Left cardiac atrium (tissue), 4 donors: Measurements from ENCODE around the gene RNGTT. TPM values are rescaled to one million over a fixed set of nuclear protein-coding genes. Genes with fewer than 3 reads are reported as not detected.
"Not testable (repeated sequence)": the region's sequence is repeated elsewhere in the genome, so short reads cannot be mapped to it uniquely, and the experiment has no call there.

ENCODE experiments used
- ATAC-seq, 2 donors: fragments of 200-7000 bp; cut with Tn5 transposase; one replicate each; pipeline ENCODE4 v1.9.1; 2020; ENCODE audit warnings: mild to moderate bottlenecking in 2 of 2, moderate library complexity in 2 of 2
- DNase-seq: peaks from one replicate; pipeline ENCODE4 v3.0.0-alpha.2; 2020
- intact Hi-C, 2 donors: fragments of 100-400 bp; cut with DNase I; formaldehyde crosslinking; loops; one replicate each; pipeline versions ENCODE4 v1.14.1 to v1.15.1; 2022 to 2023
- total RNA-seq, 2 donors: library from RNA; stranded (reverse); fragmentation: NEBNext Ultra II Directional; extraction: Animal tissue kit (Norgen Biotek cat#: 25700); gene quantifications; one replicate each; pipeline ENCODE4 v1.2.1, GENCODE V29; 2021
- donor health status: DM: no; HTN: yes; CAD: no.
- donor health status: DM: no; HTN: yes; CAD: no; lungs with severe emphysema.
- donor health status: DM: yes; HTN: yes; CAD: no.
- donor health status: Dilated cardiomyopathy.

RNGTT gene
- total RNA-seq, 2 donors from 2014 or later: 8.6 to 10.1 TPM

DNA sequence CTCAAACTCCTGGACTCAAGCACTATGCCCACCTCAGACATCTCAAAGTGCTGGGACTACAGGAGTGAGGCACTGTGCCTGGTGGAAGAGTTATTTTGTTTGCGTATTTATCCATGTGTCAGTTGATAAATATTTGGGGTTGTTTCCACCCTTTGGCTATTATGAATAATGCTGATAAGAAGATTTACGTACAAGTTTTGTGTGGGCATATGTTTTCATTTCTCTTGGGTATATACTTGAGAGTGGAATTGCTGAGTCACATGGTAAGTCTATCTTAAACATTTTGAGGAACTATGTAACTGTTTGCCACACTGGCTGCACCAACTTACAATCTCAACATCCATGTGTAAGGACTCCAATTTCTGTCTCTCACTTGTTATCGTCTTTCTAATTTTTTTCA lies 200.3 kb downstream of the RNGTT start:
- intact Hi-C loops: no loop called here

DNA sequence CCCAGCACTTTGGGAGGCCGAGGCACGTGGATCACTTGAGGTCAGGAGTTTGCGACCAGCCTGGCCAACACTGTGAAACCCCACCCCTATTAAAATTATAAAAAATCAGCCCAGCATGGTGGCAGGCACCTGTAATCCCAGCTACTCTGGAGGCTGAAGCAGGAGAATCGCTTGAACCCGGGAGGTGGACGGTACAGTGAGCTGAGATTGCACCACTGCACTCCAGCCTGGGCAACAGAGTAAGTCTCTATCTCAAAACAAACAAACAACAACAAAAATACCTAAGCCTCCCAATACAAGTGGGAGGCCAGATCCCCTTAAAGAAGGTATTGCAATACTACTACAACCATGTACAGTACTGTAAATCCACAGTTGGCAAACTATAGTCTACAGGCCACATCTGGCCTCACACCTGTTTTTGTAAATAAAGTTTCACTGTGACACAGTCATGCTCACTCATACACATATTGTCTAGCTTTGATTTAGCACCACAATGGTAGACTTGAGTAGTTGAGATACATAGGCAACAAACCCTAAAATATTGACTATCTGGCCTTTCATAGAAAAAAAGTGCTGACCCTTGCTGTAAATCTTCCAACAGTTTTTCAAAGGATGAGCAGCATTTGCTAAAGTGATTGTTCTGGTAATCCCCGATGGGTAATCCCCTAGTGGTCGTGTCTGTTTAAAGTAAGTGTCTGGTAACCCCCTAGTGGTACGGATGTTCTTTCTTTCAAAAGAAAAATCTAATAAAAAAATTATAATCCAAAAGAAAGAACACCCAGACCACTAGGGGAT lies 202.0 kb downstream of the RNGTT start:
- no peak for DNase-seq
- intact Hi-C loops: no loop called here
- ATAC-seq: no peak

More for the DNA sequence above, 200.3 kb downstream of the RNGTT start:
- DNase-seq (no peak), ATAC-seq (no peak)

DNA sequence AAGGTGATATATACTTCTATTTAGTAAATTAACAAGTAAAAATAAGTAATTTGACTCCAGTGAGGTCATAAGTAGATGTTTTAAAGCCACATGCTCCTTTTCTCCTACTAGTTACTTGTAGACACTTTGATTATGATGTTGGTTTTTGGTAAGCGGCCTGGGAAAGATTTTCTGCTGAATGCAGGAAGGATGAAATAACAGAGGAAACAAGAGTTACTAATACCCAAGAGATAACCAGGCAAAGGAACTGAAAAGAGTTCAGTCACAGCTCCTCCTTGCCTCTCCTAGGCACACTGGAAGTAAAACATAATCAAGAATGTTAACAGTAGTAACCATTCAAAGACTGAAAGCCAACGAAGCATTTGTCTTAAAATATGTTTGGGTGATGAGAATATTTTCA lies 203.3 kb downstream of the RNGTT start:
- intact Hi-C loops: no loop called here
- no peak for DNase-seq
- ATAC-seq: no peak

DNA sequence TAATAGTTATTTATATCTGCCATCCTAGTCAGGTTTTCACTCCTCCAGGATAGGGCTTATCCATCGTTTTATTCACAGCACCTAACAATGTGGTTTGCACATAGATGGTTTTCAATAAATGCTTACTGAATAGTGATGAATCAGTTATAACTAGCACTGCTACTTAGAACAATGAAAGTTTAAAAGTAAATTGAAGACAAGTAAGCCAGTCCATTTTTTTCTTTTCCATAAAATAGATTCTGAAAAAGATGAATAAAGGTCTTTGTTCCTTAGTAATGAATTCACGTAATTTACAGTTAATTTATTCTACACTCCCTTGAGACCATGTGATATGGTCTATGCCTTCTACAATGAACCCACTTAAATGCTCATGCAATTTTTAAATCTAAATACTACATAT lies 212.5 kb downstream of the RNGTT start:
- ATAC-seq: no peak
- intact Hi-C loops: no loop called here
- no peak for DNase-seq

DNA sequence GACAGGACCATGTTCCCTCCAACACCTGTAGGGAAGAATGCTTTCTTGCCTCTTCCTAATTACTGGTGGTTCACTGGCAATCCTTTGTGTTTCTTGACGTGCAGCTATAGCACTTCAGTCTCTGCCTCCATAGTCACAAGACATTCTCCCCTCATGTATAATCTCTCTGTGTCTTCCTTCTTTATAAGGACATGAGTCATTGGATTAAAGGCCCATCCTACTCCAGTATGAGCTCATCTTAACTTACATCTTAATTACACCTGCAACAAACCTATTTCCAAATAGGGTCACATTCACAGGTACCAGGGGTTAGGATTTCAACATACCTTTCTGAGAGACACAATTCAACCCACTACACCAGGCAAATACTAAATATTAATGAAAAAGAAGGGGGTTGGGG lies 213.6 kb downstream of the RNGTT start:
- DNase-seq (no peak), ATAC-seq (no peak)
- intact Hi-C loops: no loop called here

DNA sequence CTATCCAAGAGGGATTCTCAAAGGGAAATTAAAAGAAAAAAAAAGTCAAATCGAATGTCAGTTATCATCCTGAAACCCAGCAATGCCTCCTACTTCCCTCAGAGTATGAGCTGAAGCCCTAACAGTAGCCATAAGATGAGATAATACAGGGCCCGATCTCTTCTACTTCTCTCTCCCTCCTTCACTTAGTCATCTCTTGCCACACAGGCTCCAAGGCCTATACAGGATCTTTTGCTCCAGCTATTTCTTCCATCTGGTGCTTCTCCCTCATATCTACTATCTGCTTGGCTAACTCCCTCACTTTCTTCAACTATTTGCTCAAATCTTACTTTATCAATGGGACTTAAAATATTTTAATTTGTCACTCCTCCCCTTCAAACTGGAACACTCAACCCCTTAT lies 215.3 kb downstream of the RNGTT start:
- DNase-seq (no peak), ATAC-seq (no peak)
- intact Hi-C loops: no loop called here

DNA sequence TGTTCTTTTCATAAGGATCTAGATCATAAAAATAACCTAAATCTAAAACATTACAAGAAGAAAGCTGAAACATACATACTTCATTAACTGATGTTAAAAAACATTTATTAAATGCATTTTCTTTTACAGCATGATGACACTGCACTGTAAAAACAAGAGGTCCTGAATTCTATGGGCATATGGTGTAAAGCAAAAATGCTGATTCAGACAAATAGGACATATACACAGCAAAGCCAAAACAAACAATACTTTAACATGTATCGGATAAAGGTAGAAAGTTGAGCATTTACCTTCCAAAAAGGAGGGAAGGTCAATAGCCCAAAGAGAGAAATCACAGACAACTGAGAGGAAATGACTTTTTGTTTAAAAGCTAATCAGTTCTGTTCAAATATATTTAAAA lies 221.5 kb downstream of the RNGTT start:
- intact Hi-C loops: no loop called here
- ATAC-seq: no peak
- no peak for DNase-seq

DNA sequence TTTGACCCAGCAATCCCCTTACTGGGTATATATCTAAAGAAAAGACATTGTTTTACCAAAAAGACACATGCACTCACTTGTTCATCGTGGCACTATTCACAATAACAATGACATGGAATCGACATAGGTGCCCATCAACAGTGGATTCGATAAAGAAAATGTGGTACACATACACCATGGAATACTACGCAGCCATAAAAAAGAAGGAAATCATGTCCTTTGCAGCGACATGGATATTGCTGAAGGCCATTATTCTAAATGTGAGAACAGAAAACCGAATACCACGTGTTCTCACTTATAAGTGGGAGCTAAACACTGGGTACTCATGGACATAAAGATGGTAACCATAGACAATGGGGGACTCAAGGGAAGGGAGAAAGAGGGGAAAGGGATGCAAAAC lies 222.3 kb downstream of the RNGTT start:
- DNase-seq (no peak), ATAC-seq (no peak)
- intact Hi-C loops: no loop called here

DNA sequence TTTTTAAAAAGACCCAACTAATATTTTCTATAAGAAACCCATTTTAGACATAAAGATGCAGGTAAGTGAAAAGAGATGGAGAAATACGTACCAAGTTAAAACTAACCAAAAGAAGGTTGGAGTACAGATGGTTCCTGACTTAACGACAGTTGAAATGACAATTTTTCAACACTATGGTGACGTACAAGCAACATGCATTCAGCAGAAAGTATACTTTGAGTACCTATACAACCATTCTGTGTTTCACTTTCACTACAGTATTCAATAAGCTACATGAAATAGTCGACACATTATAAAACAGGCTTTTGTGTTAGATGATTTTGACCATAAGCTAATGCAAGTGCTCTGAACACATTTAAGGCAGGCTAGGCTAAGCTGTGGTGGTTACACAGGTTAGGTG lies 228.9 kb downstream of the RNGTT start:
- ATAC-seq (no peak), DNase-seq (no peak)
- intact Hi-C loops: no loop called here

DNA sequence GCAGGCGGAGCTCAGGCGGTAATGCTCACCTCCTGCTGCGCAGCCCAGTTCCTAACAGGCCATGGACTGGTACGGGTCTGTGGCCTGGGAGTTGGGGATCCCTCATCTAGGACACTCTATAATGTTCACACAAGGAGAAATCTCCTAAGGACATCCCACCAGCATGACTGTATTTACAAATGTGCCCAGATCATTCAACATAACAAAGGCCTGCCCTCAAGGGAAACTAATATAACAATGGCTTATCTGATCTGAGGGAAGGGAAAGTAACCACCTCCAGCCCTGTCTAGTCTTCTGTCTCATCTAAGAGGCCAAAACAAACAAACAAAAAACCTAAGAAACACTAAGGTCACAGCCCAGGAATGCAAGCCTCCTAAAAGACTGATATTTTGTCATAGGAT lies 232.8 kb downstream of the RNGTT start:
- no peak for DNase-seq
- intact Hi-C loops: no loop called here
- ATAC-seq: no peak

DNA sequence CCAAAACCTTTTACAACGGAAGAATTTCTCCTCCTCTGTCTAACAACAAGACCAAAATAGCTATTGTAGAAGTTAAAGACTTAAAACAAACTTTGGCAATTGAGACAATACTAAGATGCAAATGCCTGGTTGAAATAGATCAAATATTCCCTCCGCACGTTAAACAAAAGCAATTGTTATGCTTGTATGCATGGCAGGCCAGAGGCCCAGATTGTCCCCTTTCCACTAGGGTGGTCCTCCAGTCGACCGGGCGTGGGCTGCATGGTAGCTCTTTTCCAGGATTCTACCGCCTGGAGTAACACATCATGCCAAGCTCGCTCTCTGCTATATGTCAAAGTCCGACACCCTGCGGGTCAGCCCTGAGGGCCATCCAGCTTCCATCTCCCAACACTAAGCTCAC lies 234.7 kb downstream of the RNGTT start:
- ATAC-seq (no peak), DNase-seq (no peak)
- intact Hi-C loops: no loop called here

DNA sequence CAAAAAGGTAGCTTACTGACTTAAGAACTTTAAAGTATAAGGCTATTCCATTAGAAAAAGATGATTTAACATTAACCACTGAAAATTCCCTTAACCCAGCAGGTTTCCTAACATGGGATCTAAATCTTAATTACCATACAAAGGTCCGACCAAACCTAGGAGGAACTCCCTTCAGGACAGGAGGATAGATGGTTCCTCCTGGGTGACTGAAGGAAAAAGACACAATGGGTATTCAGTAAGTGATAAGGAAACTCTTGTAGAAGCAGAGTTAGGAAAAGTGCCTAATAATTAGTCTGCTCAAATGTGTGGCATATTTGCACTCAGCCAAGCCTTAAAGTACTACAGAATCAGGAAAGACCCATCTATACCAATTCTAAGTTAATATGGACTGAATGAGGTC lies 237.0 kb downstream of the RNGTT start:
- DNase-seq, ATAC-seq, intact Hi-C loops: not testable (repeated sequence)

DNA sequence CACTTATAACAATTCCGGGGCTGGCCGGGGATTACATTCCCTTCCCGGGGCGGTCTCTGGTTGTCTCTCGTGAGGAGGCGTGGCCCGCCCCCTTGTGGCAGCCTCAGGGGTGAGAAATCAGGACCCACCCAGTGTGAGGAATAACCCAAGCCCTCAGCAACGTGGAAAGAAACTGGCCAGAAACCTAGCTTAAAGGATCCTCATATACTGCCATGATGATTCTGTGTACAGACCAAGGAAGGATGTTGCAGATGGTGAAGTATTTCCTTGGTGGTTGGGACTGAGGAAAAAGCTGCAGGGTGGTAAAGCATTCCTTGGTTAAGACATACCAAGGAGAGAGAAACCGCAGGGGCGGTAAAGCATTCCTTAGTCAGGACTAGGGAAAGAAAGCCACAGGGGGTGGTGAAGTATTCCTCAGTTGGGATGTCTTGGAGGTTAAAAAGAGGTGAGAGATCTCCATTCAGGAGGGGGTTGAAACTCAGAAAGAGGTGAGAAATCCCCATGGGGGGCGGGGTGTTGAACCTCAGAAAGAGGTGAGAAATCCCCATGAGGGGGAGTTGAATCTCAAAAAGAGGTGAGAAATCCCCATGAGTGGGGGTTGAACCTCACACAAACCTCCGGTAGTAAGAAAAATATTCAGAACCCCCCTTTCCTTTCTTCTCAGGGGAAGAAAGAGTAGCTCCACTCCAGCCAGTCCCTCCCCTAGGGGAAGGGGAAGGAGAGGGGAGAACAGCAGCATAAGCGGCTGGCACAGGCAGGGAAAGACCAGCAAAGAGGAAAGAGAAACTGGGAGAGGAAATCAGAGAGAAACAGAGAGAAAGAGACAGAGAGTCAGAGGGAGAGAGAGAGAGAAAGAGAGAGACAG lies 238.1 kb downstream of the RNGTT start:
- peak; percentile 32 for DNase-seq
- ATAC-seq: no peak
- intact Hi-C loops: no loop called here

DNA sequence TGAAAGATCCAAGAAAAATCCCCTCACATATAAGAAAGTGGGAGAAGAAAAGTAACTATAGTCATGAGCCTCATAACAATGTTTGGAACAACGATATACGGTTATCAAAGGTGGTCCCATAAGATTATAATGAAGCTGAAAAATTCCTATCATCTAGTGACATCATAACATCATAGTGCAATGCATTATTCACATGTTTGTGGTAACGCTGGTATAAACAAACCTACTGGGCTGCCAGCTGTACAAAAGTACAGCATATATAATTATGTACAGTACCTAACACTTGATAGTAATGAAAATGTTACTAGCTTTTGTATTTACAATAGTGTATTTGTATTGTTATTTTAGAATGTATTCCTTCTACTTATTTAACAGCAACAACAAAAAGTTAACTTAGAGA lies 240.7 kb downstream of the RNGTT start:
- DNase-seq (no peak), ATAC-seq (no peak)
- intact Hi-C loops: no loop called here

DNA sequence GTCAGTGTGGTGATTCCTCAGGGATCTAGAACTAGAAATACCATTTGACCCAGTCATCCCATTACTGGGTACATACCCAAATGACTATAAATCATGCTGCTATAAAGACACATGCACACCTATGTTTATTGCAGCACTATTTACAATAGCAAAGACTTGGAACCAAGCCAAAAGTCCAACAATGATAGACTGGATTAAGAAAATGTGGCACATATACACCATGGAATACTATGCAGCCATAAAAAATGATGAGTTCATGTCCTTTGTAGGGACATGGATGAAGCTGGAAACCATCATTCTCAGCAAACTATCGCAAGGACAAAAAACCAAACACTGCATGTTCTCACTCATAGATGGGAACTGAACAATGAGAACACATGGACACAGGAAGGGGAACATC lies 247.0 kb downstream of the RNGTT start:
- intact Hi-C loops: not testable (repeated sequence)

DNA sequence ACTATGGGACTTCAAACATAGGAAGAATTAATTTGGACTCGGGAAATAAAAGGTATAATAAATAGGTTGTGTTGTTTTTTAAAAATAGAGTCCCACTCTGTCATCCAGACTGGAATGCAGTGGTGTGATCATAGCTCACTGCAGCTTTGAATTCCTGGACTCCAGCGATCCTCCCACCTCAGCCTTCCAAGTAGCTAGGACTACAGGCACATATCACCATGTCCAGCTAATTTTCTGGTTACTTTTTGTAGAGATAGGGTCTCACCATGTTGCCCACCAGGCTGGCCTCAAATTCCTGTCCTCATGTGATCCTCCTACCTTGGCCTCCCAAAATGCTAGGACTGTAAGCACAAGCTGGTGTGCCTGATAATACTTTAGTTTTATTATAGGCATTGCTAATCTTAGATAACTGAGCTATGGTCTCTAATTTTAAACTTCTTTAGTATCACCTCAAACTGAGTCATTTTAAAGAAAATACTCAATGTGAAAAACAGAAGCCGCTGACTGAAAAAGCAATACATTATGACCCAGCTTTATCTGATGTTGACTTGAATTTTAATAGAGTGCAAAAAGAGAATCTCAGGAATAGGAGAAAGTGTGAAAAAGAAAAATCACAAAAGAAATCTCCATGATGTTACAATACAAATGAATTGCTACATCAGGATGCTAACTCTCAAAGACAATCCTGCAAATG lies 251.0 kb downstream of the RNGTT start:
- ATAC-seq: no peak
- no peak for DNase-seq
- intact Hi-C loops: no loop called here

More for the DNA sequence above, 247.0 kb downstream of the RNGTT start:
- DNase-seq, ATAC-seq: not testable (repeated sequence)

DNA sequence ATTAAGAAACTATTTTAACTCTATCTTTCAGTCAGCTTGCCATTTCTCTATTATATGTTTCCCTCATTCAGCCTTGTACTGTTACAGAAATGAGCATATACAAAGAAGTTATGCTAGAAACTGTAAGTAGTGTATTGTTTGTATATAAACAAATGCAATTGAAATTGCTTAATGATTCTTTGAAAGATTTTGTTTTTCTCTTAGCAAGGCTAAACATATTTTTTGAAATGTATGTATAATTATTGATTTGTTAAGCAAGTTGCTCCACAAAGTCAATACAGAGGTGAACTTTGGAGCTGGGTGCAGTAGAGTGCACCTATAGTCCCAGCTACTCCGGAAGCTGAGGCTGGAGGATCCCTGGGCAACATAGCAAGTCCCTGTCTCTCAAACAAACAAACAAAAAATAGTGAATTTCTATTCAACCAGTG lies 253.6 kb downstream of the RNGTT start:
- ATAC-seq (no peak), DNase-seq (no peak)
- intact Hi-C loops: no loop called here

DNA sequence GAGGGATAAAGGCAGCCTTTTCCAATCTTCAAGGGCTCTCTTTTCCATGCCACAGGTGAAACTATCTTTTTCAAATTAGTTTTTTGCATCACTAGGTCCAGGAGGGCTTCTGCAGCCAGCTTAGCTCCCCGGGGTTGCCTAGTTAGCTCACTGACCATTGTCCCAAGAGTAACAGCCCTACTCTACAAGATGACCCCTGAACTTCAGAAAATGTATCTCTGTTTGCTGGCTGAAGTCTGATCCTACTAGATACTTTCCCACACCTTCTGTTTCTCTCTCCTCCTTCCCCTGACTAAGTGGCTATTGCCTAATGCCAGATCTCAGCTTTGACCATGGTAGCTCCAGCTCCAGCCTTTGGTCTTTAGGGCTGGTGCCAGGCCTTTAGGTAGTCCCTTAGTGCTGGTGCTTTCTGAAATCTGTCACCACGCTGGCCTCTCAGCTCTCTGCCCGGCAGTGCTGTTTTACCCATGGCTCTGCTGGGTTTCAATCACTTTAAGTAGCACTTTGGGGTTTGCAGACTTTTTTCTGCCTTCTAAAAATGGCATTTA lies 255.1 kb downstream of the RNGTT start:
- intact Hi-C loops: no loop called here
- DNase-seq: no peak
- no peak for ATAC-seq

DNA sequence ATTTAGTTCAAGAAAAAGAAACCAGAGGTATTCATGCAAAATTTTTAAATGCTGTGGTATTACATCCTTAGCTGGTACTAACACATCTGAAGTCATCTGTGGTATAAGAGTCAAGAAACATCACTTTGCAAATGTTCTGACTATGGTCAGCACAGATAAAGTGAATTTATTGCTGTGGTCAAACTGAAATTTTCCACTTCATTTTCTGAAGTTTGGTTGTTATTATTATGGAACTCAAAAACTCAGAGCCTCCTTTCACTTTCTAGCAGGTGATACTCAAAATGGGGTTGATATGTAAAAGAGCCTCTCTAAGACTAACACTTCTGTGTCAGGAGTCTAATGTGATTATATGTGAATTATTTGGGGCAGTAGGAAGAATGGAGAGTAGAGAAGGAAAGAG lies 257.8 kb downstream of the RNGTT start:
- intact Hi-C loops: no loop called here
- no peak for ATAC-seq
- no peak for DNase-seq

DNA sequence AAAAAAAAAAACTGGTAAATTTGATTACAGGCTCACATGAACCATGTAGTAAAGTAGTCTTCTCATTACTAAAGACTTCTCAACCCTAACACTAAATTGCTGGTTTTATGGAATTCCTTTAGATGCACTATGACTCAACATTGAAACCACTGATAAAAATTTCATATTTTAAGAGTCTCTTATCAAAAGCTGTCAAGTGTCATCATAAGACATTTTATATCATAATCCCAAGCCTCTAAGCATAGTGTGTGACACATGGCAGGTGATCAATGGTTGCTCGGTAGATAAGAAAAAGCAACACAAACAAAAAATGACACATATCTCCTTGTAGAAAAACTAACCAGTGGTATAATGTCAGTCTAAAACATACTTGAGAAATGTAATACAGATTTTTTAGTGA lies 258.4 kb downstream of the RNGTT start:
- ATAC-seq: peak in 1 of 2 donors; percentile 59
- intact Hi-C loops: no loop called here
- DNase-seq: no peak
